Smooth muscle cell of the brain vasculature (primary cell): ENCODE data around the gene ARMC2.
"Not testable (repeated sequence)": the region's sequence is repeated elsewhere in the genome, so short reads cannot be mapped to it uniquely, and the experiment has no call there.

Experiments used
- DNase-seq: peaks from one replicate; pipeline ENCODE4 v3.0.0-alpha.2; 2012; ENCODE audit warnings: low read depth, low spot score

Gene ARMC2, protein sequence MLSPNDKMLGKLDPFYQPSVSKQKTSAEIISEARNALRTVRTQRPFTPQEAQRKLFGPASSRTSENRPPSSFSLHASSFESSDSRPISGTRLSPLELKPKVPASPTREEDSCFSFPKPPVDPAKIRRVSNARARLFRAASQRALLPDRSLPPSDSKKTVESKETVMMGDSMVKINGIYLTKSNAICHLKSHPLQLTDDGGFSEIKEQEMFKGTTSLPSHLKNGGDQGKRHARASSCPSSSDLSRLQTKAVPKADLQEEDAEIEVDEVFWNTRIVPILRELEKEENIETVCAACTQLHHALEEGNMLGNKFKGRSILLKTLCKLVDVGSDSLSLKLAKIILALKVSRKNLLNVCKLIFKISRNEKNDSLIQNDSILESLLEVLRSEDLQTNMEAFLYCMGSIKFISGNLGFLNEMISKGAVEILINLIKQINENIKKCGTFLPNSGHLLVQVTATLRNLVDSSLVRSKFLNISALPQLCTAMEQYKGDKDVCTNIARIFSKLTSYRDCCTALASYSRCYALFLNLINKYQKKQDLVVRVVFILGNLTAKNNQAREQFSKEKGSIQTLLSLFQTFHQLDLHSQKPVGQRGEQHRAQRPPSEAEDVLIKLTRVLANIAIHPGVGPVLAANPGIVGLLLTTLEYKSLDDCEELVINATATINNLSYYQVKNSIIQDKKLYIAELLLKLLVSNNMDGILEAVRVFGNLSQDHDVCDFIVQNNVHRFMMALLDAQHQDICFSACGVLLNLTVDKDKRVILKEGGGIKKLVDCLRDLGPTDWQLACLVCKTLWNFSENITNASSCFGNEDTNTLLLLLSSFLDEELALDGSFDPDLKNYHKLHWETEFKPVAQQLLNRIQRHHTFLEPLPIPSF

DNA sequence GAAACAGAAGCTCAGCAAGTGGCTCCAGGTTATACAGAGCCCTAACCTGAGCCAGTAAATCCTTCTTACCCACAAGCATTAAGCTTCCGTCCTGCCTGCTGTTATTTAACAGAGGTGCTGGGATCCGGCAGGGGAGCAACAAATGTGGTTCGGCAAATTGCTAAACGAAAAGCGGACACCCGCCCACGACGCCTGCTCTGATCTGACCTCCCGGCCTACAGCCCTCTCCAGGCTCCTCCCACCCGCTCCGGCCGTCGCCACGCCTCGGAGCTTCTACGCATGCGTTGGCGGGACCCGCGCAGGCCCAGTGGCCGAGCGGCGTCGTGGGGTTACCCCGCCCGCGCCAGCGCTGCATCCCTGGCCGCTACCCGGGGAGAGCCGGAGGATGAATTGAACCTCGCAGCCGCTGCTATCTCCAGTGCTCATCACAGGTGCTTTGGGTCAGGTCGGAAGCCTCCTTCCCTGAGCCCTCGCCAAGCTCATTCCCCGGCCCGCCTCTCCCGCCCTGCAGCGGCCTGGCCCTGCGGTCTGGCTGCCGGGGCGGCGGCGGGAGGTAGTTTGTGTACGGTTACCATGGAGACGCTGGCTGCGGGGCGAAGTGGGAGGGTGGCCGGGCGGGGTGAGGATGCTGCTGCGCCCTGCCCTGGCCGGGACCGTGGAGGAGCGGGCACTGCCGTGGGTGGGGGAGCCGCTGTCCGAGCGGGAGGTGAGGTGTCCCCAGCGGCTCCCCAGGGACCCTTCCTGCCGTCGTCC lies at the start of gene ARMC2:
Gene ARMC2 (plus strand): TSS at position 307 of the 753 bp plus-strand sequence. CDS start 5,846 bp downstream, outside the sequence.
- DNase-seq = peak; percentile 50

DNA sequence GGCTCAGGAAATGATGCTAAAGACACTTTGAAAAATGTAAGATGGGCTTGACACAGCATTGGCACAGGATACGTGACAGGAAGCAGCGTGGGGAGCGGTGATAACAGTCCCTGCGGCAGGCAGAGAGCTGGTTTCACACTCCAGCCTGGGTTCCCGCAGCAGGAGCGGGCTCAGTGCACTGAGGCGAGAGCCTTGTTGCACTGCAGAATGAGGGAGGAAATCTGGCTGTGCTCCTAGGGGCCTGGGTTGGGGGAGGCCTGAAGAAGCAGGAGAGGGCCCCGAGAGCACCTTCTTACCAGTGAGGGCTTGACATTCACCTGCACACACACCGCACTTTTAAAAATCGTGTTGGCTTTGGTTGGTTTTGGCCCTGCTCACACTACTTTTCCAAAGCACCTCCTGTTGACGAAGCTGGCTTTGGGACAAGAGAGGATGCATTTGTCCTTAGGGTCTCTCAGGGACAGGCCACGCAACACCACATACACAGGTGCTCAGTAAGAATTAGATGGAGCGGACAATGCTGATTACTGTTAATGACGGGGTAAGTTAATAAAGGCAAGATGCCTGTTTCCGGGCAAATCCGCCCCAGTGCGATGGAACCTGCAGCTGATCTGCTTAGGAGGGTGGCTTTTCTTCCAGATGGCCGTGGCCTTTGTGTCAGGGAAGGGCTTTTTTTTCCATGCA lies 49.4 kb upstream of the ARMC2 start:
- no peak for DNase-seq

DNA sequence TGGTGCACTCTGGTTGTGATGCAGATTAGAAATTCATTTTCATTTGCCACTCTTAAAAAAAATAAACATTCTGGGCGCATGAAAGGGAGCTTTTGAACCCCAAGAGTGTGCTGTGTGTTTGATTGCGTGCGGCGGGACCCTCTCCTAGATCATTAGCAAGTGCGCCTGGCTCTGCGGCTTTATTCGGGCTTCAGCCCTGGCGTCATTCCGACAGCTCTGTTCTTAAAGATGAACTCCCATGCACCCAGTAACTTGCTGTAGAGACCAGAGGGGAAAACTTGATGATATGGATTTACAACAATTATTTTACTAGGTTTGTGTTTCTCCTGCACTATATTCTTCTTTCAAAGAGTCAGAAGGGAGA lies 48.9 kb upstream of the ARMC2 start:
- DNase-seq = no peak

DNA sequence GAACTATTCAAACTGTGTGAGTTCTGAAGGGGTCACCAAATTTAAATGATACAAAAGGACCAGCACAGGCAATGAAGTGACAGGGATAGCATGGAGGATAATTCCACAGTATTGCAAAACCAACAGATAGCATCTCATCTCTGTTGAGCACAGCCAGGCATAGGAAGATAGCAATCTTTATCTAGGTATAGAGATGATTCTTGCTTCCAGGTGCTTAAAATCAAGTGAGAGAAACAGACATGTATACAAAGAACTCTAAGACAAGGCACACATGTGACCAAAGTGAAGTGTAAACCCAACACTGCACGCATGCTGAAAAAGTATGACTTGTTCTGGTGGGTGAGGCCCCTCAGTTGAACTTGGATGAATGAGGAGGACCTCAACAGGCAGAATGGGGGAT lies 48.4 kb upstream of the ARMC2 start:
- DNase-seq = no peak

DNA sequence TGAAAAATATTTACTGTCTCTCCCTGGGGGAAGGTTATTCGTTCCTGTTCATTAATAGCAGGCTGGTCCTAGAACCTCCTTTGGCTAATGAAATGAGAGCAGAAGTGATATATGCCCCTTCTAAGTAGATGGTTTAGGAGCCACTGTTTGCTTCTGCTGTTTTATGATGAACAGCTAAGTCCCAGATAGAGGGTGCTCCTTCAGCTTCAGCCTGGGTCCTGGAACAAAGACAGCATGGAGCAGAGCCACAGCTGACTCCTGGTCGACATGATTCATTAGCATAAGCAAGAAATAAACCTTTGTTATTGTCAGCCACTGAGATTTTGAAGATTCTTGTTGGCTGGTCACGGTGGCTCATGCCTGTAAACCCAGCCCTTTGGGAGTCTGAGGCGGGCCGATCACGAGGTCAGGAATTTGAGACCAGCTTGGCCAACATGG lies 47.8 kb upstream of the ARMC2 start:
- DNase-seq = no peak

DNA sequence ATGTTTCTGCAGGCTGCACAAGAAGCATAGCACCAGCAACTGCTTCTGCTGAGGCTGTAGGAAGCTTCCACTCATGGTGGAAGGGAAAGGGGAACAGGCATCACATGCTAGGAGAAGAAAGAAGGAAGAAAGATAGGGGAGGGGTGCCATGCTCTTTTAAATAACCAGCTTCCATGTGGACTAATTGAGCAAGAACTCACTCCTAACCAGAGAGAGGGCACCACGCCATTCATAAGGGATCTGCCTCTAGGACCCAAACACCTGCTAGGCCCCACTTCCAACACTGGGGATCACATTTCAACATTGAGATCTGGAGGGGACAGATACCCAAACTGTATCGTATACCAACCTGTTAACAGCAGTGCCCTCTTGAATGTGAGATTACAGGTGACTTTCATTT lies 46.9 kb upstream of the ARMC2 start:
- no peak for DNase-seq

DNA sequence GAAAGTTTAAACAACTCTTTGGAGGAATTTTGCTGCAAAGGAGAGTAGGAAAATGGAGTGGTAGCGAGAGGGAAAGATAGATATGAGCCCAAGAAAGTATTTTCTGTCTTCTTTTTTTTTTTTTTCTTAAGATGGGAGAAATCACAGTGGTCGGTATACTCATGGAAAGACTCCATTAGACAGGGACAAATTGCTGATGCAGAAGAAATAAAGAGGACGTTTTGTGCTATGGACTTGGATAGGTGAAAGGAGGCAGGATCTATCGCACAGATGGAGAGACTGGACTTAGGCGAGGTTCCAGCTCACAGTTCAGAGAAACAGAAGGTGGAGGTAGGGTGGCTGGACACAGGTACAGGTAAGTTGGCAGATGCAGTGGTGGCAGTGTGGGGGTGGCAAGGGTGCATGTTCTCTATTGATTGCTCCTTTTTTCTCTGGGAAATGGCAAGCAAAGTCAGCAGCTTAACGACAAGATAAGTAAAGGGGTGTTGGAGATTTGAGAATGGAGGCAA lies 44.2 kb upstream of the ARMC2 start:
- DNase-seq = no peak

DNA sequence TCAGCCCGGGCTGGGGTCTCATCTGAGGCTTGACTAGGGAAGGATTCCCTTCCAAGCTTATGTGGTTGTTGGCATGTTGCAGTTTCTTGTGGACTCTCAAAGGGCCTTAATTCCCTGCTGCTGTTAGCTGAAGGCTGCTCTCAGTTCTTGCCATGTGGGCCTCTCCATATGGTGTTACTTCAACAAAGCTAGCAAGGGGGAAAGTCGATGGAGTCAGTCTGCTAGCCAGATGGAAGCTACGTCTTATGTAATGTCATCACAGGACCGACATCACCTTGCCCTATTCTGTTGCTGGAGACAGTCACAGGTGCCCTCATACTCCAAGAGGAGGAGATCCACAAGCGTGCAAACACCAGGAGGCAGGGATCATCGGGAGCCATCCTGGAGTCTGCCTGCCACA lies 43.3 kb upstream of the ARMC2 start:
- no peak for DNase-seq

DNA sequence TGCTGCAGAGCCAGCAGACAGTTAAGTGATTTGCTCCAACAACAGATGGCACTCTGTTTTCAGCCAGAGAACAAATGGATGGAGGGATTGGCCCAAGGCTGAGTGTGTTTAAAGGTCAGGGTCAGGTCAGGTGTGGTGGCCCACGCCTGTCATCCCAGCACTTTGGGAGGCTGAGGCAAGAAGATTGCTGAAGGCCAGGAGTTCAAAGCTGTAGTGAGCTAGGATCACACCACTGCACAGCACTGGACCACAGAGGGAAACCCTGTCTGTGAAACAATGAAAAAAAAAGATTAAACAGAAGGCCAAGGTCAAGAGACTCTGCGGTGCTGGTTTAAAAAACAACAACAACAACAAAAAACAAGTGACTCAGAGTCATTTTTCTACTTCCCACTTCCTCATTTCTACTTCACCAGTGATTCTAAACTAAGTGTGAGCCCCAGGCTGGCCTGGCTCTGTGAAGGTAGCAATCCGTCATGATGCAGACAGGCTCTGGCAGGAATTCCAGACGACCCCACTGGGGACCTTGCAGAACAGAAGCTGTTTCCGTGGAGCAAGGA lies 42.5 kb upstream of the ARMC2 start:
- DNase-seq = no peak

DNA sequence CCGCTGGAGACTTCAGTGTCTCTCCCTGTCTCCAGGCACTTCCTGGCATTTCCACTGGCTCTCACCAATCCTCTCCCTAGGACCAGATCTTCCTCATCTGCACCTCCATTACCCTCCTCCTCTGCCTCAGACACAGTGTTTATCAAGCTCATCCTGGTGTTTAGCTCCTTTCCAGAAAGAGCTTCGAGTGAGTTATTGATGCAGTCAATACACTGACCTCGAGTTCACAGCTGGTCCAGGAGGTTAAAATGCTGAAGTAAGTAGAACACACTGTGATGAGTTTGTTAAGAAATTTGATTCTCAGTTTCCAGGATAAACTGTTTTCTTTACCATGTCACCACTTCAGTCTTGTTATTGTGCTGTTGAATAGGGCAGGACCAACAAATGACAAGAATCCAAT lies 42.1 kb upstream of the ARMC2 start:
- DNase-seq = no peak

DNA sequence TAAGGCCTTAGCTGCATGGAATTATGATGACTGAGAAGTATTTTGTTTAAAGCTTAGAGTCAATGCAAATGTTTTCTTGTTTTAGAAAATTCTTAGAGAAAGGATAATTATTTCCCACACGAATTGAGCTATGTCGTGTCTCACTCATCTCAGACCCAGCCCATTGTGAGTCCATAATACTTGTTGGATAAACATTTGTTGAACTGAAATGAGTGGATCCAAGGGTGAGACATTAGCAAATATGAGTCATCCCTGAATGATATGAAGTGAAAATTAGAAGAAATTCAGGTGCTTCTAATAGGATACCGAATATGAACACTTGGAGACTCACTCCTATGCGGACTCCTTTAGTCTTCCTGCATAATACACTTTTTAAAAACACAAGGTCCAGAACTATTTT lies 41.6 kb upstream of the ARMC2 start:
- DNase-seq = no peak

DNA sequence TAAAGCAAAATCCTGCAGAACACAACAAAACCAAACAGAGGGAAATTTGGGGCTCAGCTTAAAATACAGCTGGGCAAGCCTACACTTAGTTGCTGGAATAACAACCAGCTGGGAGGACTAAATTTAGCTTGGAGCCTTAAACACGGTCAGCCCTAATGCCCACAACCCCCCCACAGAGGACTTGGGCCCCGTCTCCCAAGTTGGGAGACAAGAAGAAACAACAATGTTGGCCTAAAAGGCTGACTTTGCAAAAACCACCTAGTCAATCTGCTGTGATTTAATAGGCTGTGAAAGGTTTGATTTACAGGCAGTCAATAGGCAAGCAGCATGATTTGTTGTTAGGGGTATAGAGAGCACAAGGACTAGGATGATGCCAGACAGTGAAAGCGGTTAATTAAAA lies 40.3 kb upstream of the ARMC2 start:
- no peak for DNase-seq

DNA sequence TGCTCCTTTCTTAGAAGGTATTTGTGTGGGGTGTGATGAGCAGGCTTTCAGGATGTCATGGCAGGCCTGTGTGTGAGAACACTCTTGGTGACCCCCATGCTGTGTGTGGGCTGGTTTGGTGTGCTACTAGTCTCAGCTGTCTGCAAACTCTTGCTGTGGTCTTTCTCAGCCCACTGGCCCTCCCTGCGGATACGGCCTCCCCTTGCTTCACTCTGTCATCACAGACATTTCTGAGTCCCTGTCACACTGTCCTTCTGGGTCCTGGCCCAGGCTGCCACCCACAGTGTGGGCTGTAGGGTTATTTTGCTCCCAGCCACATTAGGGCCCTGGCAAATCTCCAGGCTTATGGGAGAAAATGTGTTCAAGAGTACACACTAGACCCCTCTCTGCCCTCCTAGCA lies 39.0 kb upstream of the ARMC2 start:
- DNase-seq = no peak

DNA sequence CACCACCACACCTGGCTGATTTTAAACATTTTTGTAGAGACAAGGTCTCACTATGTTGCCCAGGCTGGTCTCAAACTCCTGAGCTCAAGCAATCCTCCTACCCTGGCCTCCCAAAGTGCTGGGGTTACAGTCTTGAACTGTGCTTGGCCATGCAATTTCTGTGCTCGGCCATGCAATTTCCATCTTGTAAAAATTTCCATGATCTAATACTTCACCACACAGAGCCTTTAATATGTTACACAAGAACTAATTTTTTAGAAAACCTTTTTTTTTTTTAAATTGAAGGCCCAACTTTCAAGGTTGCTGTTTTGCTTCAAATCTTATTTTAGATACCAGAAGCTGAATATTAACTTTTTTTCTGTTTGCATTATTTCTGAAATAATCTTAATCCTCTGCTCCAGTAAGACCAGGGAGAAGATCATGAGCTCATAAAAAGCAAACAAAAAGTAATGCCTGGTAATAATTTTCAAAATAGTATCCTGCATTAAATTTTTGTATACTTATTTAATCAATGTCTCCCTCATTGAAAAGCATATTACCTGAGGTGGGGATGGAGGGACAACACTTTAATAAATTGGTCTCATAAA lies 38.1 kb upstream of the ARMC2 start:
- DNase-seq = no peak

DNA sequence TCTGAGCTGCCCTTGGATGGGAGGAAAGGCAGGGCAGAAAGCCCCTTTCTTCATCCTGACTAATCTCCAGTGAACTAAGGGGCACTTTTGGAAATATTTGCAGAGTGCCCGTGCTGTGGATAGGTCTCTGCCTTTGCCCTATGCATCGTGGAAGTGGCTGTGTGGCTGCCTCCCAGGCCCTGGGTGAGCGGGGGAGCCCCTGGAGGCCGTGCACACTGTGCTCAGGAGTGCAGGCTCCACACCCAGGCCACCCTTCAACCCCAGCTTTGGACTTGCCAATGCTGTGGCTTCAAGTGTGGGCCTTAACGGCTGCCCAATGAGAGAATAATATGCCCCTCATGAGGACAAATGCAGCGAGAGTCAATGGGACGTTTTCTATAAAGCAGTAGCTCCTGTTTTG lies 36.7 kb upstream of the ARMC2 start:
- DNase-seq = no peak

DNA sequence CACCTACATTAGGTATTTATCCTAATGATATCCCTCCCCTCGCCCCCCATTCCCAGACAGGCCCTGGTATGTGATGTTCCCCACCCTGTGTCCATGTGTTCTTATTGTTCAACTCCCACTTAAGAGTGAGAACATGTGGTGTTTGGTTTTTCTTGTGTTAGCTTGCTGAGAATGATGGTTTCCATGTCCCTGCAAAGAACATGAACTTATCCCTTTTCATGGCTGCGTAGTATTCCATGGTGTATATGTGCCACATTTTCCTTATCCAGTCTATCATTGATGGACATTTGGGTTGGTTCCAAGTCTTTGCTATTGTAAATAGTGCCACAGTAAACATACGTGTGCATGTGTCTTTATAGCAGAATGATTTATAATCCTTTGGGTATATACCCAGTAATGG lies 35.0 kb upstream of the ARMC2 start:
- DNase-seq = not testable (repeated sequence)

DNA sequence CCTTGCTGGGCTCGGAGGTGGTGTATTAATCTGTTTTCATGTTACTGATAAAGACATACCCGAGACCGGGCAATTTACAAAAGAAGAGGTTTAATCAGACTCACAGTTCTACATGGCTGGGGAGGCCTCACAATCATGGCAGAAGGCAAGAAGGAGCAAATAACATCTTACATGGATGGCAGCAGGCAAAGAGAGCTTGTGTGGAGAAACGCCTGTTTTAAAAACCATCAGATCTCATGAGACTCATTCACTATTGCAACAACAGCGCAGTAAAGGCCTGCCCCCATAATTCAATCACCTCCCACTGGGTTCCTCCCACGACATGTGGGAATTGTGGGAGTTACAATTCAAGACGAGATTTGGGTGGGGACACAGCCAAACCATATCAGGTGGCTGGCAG lies 30.9 kb upstream of the ARMC2 start:
- DNase-seq = not testable (repeated sequence)

DNA sequence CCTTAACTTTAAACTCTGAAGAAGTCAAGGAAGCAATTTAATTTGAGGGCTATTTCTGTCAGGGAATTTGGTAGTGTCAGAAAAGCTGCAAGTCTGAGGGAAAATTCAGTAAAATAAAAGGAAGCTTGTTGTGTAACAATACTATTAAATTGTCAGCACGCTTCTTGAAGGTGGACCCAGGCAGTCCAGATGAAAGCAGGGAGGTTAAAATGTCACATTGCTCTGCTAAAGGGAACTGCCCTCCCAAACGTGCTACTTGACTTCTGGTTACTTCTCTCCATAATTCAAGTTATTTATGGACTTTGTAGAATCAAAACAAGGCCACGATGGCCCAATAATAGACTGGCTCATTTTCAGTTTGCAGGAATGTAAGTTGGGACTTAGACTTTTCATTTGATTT lies 28.2 kb upstream of the ARMC2 start:
- no peak for DNase-seq

DNA sequence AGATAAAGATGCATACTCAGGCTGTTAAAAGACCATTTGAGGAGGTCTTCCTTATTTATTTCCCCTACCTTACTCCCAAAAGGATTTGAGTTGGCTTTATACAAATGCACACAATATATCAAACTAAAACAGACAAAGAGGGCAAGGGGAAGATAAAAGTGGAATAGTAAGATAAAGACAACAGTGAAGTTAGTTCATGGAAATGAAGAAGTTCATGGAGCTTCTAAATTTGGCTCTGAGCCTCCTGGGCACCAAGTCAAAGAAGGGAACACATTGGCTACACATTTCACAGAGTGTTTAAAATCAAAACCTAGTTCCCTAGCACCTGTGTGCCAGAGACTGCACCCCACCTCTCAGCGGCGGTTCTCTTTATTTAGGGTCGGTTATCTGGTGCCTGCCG lies 25.8 kb upstream of the ARMC2 start:
- no peak for DNase-seq

DNA sequence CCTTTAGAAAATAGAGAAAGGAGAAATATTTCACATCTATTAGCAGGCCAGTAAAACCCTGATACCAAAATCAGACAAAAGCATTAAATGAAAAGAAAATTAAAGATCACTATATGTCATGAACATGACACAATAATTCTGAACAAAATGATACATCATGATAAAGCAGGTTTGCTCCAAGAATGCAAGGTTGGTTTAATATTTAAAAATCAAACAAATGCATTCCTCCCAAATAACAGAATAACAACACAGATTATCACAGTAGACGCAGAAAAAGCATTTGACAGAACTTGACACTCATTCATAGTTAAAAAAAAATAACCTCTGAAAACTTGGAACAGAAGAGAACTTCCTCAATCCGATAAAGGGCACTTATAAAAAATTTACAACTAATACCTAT lies 22.9 kb upstream of the ARMC2 start:
- no peak for DNase-seq

DNA sequence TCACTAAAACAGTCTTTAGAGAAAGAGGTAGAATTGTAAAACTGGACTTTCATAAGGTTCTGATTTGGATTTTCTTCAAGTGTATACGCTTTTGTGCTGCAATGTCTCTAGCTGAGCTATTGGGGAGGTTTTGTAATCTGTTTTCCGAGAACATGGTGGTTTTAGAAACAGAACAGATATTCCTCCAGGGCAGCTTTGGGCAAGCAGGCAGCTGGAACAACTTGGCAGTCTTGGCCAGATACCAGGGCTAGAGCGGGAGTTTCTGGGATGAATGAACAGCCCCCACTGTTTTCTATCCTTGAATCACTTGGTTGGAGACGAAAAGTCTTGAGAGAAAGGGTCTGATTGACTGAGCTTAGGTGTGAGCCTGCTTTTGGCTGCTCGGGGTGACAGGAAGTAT lies 17.1 kb upstream of the ARMC2 start:
- no peak for DNase-seq
